SK-N-MC (cell line): ENCODE data around the gene IL6.

Experiments
- EZH2 ChIP-seq: fragments of 200-600 bp; sonication (generic); IDR thresholded peaks from one replicate; pipeline ENCODE4 v1.6.1; 2017; ENCODE audit warnings: antibody characterized with exemption
- FOXP2 ChIP-seq: optimal IDR thresholded peaks from 2 replicates; pipeline ENCODE3; 2011; ENCODE audit warnings: mild to moderate bottlenecking, moderate library complexity; ENCODE audit not compliant: insufficient read depth; ENCODE audit errors: extremely low read length, control extremely low read depth
- POLR2AphosphoS5 ChIP-seq: IDR thresholded peaks from 2 replicates; pipeline ENCODE4 v1.6.1; 2012; ENCODE audit warnings: mild to moderate bottlenecking, low read depth, low read length, borderline replicate concordance

- TF ChIP-seq POLR2AphosphoS5 = no peak
- TF ChIP-seq EZH2 = no peak
- no peak for TF ChIP-seq FOXP2
Measured at GRCh38 chr7:22729180-22729825, 2.3 kb downstream of the IL6 start.
